Kidney glomerular epithelial cell (primary cell): ENCODE data around the gene DDX56.
"Not testable (repeated sequence)": the region's sequence is repeated elsewhere in the genome, so short reads cannot be mapped to it uniquely, and the experiment has no call there.

Experiments used
- DNase-seq: peaks from one replicate; lab custom pipeline; 2025; lab: John Stamatoyannopoulos, UW

Gene DDX56

DNA sequence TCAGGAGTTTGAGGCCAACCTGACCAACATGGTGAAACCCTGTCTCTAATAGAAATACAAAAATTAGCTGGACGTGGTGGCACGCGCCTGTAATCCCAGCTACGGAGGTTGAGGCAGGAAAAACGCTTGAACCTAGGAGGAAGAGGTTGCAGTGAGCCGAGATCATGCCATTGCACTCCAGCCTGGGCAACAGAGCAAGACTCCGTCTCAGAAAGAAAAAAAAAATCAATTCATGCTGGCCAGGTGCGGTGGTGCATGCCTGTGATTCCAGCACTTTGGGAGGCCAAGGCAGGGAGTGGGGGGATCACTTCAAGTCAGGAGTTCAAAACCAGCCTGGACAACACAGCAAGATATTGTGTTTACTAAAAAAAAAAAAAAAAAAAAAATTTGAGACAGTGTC, 23.5 kb upstream of the DDX56 start:
- not testable (repeated sequence) for DNase-seq

DNA sequence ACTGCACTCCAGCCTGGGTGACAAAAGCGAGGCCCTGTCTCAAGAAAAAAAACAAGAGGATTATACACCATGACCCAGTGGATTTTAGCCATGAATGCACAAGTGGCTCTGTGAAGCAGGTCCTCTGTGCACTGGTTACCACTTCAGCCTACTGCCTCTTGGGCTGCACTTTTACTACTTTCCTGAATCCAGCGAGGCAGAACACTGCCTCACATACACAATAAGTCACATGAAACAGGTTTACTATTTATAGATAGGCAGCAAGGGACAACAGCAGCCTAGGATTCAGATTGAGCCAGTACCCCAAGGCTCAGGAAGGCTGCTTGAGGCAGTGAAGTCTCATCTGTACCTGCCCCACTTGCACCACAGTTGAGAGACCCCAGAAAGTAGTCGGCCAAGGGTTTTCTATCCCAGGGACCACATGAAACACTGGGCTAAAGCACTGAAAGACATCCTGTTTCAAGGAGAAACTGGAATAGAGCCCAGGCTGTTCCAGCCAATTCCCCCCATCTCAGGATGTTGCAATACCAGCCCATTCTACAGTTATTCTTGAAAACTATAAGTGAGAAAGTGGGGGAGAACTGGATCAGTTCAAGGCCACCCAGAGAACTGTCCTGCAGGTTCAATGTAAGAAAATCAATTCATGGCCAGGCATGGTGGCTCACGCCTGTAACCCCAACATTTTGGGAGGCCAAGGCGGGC, 22.4 kb upstream of the DDX56 start:
- peak; percentile 26 for DNase-seq

DNA sequence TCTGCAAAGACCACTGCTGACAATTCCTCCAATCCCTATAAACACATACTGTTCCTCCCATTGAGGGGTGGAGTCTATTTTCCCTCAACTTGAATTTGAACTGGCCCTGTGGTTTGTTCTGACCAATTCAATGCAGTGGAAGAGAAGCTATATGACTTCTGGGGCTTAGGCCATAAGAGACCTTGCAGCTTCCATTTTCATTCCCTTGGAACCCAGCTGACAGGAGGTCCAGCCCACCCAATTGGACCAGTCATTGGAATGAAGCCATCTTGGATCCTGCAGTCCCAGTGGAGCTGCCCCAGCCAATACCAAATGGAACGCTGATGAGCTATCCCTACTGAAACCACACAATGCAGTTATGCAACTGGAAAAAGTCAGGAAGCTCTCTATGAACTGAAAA, 17.2 kb upstream of the DDX56 start:
- DNase-seq = no peak

DNA sequence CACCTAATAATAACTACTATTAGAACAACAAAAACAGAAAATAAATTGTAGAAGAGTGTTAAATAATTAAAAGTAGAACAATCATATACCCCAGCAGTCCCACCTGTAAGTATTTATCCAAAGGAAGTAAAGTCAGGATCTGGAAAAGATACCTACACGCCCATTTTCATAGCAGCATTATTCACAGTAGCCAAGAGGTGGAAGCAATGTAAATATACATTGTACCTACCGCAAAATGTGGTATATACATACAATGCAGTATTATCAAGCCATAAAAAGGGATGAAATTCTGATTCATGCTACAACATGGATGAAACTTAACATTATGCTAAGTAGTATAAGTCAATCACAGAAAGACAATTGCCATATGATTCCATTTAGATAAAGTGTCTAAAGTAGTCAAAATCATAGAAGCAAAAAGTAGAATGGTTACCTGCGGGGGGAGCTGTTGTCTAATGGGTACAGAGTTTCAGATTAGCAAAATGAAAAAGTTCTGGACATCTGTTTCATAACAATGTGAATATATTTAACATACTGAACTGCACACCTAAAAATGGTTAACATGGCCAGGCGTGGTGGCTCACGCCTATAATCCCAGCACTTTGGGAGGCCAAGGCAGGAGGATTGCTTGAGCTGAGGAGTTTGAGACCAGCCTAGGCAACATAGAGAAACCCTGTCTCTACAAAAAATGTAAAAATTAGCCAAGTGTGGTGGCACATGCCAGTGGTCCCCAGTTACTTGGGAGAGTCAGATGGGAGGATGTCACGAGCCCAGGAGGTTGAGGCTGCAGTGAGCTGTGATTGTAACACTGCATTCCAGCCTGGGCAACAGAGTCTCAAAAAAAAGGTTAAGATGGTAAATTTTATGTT, 14.4 kb upstream of the DDX56 start:
- DNase-seq = peak; percentile 56

DNA sequence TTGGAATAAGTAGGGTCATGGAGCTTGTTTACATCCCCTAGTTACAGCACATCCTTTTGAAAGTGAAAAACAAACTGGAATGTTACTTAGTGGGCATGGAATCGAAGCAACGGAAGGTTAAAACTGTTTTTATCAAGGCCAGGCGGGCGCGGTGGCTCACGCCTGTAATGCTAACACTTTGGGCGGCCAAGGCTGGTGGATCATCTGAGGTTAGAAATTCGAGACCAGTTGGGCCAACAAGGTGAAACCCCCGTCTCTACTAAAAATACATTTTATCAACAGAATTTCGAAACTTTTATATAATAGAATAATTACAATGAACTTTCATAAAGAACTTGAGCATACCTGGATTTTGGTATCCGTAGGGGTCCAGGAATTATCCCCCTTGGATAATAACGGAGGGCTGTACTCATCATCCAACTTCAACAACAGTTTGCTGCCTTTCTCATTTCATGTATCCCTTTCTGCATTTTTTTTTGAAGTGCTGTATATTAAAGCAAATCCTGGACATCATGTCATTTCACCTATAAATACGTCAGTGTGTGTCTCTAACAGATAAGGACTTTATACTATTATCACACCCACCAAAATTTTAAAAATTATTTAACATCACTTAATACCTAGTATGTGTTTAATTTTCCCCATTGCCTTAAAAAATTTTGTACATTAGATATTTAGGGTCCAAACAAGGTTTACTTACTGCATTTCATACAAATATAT, 9.6 kb upstream of the DDX56 start:
- DNase-seq = no peak

DNA sequence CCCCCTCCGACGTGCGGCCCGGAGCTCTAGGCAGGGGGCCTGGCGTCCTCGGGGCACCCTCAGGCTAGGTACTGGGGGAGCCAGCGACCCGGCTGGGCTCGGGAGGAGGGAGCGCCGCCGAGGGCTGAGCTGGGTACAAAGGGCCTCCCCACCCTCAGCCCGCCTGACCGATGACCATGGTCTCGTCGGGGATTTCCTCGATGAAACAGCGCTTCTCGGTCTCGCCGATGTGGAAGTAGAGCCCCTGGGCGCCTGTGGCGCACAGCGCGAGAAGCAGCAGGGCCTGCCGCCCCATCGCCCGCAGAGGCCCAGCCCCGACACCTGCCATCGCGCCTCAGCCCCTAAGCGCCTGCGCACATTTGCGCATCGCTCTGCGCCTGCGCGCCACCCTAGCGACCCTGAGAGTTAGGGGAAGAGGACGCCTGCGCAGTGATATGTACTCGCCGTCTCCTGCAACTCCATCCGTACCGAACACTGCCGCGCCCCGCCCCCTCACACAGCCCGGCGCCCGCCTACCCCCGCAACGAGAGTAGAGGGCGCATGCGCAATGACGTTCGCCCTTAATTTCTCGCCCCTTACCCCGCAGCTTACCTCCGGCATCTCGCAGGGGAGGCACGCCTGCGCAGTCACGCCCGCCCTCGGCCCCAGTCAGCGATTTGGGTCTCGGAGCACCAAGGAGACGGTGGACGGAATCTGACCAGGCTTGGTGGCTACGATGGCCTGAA, 8.3 kb upstream of the DDX56 start, which contains the start of gene TMED4:
TMED4 (minus strand) TSS at position 353 of the 725 bp plus-strand sequence; CDS start at position 328, 25 bp downstream.
- DNase-seq = peak; percentile 97

DNA sequence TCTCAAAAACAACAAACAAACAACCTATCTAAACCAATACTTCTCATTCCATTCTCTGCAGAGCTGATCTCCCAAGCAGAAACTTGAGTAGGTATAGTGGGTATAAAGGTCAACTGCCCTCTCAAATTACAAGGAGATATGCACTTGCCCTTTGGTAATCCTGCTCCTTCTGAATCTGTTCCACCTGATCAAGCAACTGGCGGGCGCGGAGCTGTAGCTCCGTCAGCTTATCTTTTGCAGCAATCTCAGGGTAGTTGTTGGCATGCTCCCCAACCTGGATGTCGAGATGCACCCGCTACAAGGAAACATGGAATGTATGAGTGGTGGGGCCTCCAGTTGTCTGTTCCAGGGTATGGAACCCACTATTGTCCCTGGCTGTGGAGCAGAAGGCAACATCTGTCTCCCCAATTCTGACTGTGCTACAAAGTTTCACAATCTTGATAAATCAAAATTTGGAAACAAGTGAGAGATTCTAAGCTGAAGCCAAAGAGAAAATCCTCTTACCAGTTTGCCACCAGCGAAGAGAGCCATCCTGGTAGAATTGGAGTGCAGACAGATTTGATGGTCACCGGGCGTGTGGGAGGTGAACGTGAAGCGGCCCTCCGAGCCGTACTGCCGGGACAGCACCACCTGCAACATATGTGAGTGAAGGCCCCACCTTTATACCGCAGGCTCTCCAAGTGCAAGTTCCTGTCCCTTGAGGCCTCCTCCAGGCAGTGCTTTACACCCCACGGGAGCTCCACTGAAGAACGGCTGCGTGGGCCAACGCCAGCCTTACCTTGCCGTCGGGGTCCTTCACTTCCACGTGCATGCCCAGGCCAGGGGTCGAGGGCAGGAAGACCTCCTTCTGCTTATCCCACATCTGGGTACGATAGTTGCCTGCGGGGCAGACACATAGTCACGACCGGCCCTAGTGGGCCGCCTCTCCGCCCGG, 7.5 kb upstream of the DDX56 start:
- DNase-seq = no peak

DNA sequence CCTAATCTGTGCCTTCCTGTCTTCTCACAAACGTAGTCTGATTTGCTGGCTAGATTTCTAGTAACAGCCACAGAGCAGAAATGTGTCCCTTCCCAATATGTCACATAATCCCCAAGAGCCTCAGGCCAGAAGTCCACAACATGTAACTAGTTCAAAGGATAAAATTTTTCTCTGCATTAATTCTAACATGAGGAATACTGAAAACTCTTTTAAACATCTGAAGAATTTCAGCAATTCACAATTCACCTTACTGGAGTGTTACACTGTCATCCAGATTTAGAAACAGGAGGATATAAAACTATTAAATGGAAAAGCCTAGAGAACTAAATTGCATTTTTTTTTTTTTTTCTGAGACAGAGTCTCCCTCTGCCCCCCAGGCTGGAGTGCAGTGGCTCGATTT, 2.5 kb upstream of the DDX56 start:
- no peak for DNase-seq

DNA sequence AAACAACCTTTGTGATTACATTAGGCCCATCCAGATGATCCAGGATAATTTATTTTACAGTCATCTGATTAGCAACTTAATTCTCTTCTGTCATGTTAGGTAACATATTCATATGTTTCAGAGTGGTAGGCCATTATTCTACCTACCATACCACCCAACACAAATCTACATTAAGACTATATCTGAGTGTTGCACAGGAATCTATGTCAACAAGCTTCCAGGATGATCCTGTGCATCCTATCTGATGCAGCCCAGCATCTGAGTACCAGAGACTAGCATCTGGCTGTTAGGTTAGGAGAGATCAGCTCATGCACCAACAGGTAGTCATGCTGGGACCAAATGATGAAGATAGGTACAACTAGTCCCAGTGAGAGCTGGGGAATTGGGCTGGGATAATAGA, 1.3 kb upstream of the DDX56 start:
- DNase-seq = no peak

DNA sequence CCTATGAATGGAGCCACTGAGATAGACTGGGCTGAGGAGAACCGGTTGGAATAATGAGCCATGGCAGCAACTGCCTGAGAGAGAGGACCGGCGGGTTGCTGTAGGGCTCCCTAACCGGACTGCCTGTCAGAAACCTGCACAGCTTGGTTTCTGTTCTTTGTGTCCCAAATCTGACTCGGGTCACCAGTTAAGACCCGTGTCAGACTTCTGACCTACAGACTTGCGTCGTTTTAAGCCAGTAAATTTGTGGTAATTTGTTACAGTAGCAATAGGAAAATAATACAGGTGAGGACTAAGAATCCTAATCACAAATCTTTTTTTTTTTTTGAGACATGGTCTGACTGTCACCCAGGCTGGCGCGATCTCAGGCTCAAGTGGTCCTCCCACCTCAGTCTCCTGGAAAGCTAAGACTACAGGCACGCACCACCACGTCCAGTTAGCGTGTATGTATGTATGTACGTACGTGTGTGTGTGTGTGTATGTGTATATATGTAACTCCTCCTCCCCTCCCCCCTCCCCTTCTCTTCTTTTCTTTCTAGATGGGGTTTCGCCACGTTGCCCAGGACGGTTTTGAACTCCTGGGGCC, 672 bp upstream of the DDX56 start:
- DNase-seq = no peak

DNA sequence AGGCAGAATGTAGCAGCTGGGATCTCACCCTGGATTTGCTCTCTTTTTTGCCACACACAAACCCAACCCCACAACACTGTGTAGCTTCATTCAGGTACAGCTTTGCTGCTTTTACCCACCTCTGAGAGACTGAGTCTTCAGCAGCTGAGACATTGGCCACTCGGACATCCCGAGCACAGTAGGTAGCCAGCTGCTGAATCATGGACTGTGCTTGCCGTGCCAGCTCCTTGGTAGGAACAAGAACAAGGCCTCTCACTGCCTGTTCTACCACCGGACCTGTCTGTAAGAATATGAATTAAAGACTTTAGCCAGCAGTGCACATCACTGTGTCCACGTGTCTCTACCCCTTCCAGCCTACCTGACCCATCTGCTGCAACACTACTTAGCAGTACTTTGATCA, 937 bp downstream of the DDX56 start:
- DNase-seq = no peak

DNA sequence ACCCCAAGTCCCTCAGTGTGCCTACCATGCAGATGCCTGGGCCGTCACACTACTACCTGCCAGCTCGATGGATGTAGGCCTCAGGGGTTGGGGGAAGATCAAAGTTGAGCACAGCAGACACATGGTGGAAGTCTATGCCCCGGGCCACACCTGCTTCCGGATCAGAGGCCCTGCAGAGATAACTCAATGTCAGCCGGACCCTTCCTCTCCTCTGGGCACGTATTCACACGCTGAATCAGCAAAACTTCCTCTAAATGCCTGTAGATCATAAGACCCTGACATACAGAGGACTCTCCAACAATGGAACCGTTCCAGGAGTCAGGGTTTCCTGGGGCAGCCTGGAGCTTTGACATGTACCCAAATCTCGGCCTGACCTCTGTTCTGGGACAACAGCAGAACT, 3.7 kb downstream of the DDX56 start:
- DNase-seq = no peak

DNA sequence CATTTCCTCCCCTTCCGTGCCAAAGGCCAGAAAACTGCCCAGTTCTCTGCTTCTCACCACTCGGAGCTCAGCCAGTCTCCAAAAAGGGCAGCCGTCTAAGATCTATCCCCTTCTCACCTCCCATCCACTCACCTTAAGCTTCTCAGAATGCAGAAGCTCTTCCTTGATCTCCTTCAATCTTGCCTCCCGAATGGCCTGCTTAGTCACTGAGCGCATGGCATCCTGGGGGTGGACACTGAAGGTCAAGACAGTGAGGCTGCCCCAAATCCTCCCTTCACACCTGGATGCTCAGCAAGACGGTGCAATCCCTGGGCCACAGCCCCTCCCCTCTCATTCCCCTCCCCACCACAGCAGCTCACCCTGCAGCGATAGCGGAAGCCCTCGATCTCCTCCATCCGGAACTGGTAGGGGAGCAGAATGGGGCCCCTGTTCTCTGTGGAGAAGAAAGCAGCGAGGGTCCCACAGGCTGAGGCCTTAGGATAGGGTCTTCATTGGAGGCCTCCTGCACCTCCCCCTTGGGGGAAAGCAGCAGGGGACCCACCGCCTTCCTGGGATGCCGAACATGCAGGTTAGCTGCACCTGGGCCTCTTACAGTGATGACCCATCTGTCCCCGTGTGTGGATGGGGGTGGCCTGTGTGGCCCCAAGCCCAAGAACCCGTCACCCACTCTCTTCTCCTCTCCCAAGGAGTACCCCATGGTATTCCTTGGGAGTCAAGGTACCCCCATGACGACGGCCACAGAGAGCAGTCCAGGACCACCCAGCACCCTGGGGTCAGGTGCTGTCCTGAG, 4.7 kb downstream of the DDX56 start:
- no peak for DNase-seq

DNA sequence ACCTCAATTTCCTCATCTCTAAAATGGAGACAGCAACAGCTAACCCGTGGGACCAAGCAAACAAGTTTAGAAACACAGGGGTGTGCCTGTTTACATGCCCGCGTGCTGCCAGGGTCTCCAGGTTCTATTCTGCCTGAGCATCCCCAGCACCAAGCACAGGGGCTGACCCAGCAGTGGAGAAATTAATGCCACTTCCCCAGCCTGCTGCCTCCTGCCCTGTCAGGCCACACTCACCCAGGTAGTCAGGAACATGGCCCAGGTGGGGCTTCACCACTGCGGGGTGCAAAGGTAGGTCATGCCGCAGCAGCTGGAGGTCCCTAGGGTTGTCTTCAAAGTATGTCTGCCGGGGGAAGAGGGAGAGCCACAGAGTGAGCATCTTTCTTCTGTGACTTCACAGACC, 5.8 kb downstream of the DDX56 start:
- DNase-seq = no peak

DNA sequence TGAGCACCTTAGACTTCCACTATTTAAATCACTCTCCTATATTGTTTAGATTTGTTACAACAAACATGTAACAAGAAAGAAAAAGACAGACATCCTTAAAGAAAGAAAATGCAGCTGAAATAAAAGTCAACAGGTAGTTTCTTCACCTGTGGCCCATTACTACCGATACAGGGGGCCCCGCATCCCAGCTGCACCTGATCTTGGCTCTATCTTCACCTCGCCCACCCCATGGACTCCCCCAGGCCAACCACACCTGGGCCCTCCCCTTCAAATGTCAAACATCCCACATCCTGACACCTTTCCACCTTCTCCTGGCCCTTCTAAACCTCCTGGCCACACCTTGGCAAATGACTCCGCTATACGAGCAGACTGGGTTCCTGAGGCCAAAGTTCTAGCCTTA, 7.0 kb downstream of the DDX56 start:
- no peak for DNase-seq

DNA sequence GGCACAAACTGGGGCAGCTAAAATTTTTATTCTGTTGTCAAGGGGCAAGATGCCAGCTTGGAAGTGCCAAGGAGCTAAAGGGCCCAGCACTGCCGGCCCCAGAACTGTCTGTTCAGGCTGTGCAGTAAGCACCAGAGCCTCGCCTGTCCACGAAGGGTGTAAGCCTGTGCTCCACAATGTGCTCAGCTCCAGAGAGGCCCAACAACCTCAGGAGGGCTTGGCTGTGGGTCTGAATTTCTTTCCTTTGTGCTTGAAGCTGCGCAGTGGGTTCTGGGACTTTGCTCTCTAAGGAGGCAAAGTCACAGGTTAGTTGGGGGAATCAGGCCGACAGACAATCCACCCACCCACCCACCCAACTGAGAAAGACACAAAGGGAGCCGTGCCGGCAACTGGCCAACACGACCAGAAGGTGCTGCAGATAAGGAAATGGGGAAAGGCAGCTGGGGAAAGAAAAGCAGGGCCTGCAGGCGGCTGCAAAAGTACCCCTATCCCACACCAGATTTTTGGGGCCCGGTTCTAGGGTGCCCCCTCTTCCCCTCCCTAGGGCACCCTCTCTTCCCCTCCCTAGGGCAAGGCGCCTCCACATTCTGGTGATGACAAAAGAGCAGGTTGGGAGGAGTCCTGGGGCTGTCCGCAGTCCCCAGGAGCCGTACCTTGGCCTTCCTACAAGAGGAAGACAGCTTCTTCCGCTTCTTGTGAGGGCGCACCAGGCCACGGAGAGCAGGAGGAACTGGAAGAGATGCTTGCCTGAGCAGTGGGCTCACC, 7.7 kb downstream of the DDX56 start:
- no peak for DNase-seq

DNA sequence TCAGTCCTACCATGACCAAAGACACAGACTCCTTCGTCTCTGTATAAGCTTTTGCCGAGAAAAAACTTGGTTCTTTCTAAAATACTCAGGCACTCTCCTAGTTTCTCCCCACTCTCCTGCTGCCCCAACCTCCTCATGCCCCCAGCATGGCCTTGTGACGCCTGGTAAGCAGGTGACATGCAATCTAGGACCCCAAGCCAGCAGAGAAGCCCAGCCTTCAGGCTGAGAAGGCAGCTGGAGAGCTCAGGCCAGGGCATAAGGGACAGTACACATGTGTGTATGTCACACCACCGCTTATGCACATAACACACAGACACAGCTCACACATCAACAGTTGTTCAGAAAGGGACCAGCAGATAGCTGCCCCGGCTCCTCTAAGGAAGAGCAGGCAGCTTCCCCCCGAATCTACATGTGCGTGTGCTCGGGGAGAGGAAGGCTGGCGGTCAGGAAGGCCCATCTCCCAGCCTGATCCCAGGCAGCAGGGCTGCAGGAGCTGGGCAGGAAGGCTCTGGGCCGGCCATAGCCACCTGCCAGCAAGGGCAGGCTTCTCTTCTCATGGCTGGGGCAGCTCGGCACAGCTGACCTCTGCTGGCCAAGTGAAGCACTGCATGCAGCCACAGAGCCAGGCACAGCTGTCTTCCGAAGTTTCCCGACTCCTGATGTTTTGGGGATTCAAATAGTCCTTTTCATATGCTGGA, 8.5 kb downstream of the DDX56 start:
- DNase-seq = peak; percentile 31

DNA sequence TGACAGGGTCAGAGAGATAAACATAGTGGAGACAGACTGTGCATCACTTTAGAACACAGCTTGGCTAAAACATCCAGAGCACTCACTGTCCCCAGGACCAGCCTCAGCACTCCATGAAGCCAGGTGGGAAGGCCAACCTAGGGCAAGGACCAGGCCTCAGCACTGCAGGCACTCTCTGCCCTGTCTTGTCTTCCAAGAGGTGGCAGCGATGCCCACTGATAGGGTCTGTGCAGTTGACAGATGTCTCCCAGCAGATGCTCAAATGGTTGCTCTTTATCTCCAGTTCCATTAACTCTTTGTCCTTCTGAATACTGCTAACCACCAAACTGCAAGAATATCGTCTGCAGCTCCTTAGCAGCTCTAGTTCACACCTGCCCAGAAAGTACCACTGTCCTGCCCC, 9.1 kb downstream of the DDX56 start:
- DNase-seq = no peak
